Activated naive CD8-positive, alpha-beta T cell treated with anti-CD3 and anti-CD28 coated beads, Interleukin-2, amount 50 U/mL, for 24 hours (primary cell): ENCODE measurements around the gene CHRNA4.

Source experiments
- ATAC-seq: fragments of 150-1000 bp; cut with Tn5 transposase; one replicate; pipeline ENCODE4 v1.10.0; 2021
- DNase-seq: peaks from one replicate; pipeline ENCODE4 v3.0.0; 2021
- H3K27ac Mint-ChIP-seq: one replicate; pipeline ENCODE4 v1.8.0; 2021; ENCODE audit warnings: mild to moderate bottlenecking, mixed read lengths
- H3K27me3 Mint-ChIP-seq: one replicate; pipeline ENCODE4 v1.8.0; 2021; ENCODE audit warnings: mixed read lengths
- H3K36me3 Mint-ChIP-seq: one replicate; pipeline ENCODE4 v1.8.0; 2021; ENCODE audit warnings: low read depth, mixed read lengths
- H3K4me1 Mint-ChIP-seq: one replicate; pipeline ENCODE4 v1.8.0; 2021; ENCODE audit warnings: mixed read lengths
- H3K4me3 Mint-ChIP-seq: one replicate; pipeline ENCODE4 v1.8.0; 2021; ENCODE audit warnings: mild to moderate bottlenecking, moderate library complexity, mixed read lengths
- H3K9me3 Mint-ChIP-seq: one replicate; pipeline ENCODE4 v1.8.0; 2021; ENCODE audit warnings: mixed read lengths

Gene CHRNA4

DNA sequence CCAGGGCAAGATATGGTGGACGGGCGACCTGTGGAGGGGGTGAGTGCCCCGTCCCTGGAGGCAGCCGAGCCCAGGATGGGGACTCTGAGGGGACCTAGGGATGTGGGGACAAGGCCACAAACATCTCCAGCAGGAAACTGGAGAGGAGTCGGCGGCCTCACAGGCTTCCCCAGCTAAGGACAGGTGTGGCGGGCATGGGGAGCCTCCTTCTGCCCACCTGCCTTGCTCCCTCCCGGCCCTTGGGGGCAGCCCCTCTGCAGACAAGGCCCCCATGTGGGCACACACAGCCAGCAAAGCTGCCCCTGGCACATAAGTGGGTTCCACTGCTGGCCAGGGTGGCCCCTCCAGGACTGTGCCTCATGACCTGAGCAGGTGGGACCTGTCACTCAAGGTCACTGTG lies 4.6 kb downstream of the CHRNA4 start:
- ATAC-seq (no peak), DNase-seq (no peak)
- Mint-ChIP-seq H3K9me3 (no peaks in the 10 kb centered on the region), H3K4me3 (no peak overlapping the region), H3K27ac (no peak overlapping the region), H3K4me1 (no peaks in the 10 kb centered on the region), H3K27me3 (peaks cover 9% of the 10 kb centered on the region), H3K36me3 (no peaks in the 10 kb centered on the region)

DNA sequence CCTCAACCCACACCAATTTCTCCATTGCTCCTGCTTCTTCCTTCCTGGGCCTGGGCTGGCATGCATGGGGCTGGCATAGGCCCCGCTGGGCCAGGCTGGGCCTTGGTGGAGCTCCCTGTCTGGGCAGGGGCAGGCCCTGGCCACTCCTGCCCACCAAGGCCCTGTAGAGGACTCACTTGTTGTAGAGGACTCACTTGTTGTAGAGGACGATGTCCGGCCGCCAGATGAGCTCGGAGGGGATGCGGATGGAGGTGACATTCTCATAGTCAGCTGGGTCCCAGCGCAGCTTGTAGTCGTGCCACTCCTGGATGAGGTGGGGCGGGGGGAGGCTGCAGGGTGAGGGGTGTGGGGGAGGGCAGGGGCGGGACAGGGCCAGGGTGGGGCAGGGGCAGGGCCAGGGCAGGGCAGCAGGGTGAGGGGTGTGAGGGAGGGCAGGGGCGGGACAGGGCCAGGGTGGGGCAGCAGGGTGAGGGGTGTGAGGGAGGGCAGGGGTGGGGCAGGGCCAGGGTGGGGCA lies 5.3 kb downstream of the CHRNA4 start:
- H3K9me3 Mint-ChIP-seq: peaks cover 3% of the 10 kb centered on the region
- no peak overlapping the region for H3K27ac Mint-ChIP-seq
- no peak for ATAC-seq
- H3K4me1 Mint-ChIP-seq: no peaks in the 10 kb centered on the region
- no peaks in the 10 kb centered on the region for H3K36me3 Mint-ChIP-seq
- no peak for DNase-seq
- peaks cover 9% of the 10 kb centered on the region for H3K27me3 Mint-ChIP-seq
- no peak overlapping the region for H3K4me3 Mint-ChIP-seq

DNA sequence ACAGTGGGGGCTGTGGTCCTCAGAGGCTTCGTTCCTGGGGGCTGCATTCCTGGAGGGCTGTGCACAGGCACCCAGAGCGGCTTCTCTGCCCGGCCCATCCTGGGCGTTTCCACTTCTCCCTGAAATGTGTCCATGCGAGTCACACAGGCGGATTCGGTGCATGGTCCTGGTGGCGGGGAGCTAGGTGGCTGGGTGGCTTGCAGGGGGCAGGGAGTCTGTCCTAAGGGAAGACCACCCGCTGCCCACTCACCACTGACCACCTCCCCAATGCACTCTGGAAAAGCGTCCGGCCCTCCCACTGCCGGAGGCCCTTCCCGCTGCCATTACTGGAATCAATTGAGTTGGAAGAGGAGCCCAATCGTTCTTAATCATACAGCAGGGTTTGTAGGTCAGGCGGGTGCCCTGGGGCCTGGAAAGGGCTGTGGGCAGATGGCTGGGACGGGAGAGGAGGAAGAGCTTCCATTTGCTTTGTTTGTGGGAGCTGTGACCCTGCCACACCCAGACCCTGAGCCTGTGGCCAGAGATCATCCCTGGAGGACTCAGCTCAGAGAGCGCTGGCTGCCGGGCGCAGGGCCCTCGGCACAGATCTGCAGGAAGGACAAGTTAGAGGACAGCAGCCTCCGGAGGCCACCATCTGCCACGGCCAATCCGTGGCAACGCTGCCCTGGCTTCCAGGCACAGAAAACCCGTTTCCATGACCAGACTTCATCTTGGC lies 6.4 kb downstream of the CHRNA4 start:
- Mint-ChIP-seq H3K4me1 (no peaks in the 10 kb centered on the region), H3K27me3 (peaks cover 6% of the 10 kb centered on the region), H3K36me3 (no peaks in the 10 kb centered on the region), H3K9me3 (peaks cover 11% of the 10 kb centered on the region), H3K27ac (no peak overlapping the region), H3K4me3 (no peak overlapping the region)
- no peak for ATAC-seq
- no peak for DNase-seq

DNA sequence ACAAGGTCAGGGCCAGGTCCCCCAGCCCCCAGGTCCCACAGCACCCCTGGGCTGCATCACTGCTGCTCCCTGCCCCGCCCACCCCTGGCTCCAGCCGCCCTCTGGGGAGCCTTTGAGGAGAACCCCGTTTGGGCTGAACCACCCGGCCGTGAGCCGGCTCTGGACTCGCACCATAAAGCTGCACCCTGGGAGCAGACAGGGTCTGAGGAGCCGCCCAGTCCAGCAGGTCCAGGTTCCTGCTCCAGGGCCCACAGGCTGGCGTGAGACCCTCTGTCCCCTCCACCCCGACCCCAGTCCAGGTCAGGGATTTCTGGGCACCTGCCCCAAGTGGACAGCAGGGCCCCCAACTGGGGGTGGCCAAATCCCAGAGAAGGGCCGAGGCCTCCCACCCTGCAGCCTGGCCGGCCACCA lies 8.3 kb downstream of the CHRNA4 start:
- H3K4me1 Mint-ChIP-seq: no peaks in the 10 kb centered on the region
- no peak overlapping the region for H3K4me3 Mint-ChIP-seq
- H3K36me3 Mint-ChIP-seq: no peaks in the 10 kb centered on the region
- DNase-seq (no peak), ATAC-seq (no peak)
- no peaks in the 10 kb centered on the region for H3K27me3 Mint-ChIP-seq
- H3K27ac Mint-ChIP-seq: no peak overlapping the region
- peaks cover 11% of the 10 kb centered on the region for H3K9me3 Mint-ChIP-seq

DNA sequence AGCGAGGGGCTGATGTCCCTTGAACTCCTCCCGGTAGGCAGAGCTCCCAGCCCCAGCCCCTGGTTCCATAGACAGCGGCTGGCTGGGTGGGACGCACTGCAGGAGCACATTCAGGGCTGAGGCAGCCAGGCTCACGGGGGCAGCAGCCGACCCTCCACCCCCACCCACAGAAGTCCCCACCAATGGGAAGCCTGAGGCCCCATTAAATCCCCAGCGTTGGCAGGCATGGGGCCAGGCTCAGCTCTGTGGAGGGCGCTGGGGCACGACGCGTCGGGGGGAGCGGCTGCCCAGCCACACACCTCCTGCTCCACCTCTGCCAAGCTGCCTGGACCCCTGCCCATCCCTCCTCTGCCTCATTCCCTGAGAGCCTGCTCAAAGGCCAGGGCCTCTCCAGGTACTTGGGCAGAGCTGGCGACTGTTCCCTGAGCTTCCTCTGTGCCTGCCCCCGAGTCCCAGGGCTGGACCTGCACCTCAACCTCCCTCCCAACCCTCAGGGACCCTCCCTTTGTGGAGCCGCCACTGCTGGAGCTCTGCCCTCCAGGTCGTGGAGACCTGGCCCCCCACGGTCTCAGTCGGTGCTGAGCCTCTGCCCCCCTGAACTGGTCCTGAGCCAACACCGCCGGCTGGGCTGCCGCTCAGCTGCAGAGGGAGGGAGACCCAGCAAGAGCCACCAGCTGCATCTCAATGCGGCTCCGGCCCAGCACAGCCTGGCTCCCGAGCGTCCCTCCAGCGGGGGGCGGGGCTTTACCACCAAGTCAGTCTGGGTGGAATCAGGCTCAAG lies 9.1 kb downstream of the CHRNA4 start:
- Mint-ChIP-seq H3K27me3 (no peaks in the 10 kb centered on the region), H3K4me3 (no peak overlapping the region)
- no peak for DNase-seq

DNA sequence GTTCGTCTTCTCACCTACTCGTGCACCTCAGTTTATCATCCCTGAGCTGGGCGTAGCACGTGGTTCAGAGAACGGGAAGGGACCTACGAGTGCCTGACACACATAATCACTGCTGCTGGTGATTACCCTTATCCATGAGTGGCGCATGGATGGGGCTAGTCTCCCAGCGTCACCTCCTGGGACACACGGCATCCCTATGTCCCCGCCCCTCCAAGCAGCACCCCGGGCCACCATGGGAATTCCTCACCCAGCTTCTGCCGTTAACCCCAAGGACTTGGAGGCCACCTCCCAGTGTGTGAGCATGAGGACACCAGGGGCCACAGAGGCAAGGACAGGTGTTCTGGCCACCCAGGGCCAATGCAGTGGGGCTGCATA lies 9.8 kb downstream of the CHRNA4 start:
- Mint-ChIP-seq H3K27ac (peak overlapping the region; percentile 52), H3K27me3 (no peaks in the 10 kb centered on the region), H3K4me3 (no peak overlapping the region), H3K36me3 (no peaks in the 10 kb centered on the region), H3K9me3 (peaks cover 11% of the 10 kb centered on the region), H3K4me1 (no peaks in the 10 kb centered on the region)
- DNase-seq (no peak), ATAC-seq (no peak)

More for the DNA sequence above, 9.1 kb downstream of the CHRNA4 start:
- Mint-ChIP-seq H3K9me3 (peaks cover 11% of the 10 kb centered on the region), H3K36me3 (no peaks in the 10 kb centered on the region), H3K27ac (no peak overlapping the region), H3K4me1 (no peaks in the 10 kb centered on the region)
- no peak for ATAC-seq

DNA sequence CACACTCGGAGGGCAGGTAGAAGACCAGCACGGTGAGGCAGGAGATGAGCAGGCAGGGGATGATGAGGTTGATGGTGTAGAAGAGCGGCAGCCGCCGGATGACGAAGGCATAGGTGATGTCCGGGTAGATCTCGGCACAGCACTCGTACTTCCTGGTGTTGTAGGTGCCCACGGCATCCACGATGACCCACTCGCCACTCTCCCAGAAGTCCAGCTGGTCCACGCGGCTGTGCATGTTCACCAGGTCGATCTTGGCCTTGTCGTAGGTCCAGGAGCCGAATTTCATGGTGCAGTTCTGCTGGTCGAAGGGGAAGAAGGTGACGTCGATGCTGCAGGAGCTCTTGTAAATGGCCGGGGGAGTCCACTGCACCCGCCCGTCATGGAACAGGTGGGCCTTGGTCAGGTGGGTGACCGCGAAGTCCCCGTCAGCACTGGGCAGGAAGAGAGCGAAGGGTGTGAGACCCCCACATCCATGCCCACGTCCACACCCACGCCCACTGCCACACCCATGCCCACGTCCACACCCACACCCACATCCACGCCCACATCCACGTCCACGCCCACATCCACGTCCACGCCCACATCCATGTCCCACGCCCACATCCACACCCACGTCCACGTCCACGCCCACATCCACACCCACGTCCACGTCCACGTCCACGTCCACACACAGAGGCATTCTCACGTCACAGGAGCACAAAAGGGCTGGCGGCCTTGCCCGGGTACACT lies 10.4 kb downstream of the CHRNA4 start:
- Mint-ChIP-seq H3K4me1 (no peaks in the 10 kb centered on the region), H3K27ac (peak overlapping the region; percentile 52), H3K36me3 (no peaks in the 10 kb centered on the region), H3K9me3 (peaks cover 11% of the 10 kb centered on the region), H3K4me3 (no peak overlapping the region), H3K27me3 (no peaks in the 10 kb centered on the region)
- ATAC-seq (no peak), DNase-seq (no peak)

DNA sequence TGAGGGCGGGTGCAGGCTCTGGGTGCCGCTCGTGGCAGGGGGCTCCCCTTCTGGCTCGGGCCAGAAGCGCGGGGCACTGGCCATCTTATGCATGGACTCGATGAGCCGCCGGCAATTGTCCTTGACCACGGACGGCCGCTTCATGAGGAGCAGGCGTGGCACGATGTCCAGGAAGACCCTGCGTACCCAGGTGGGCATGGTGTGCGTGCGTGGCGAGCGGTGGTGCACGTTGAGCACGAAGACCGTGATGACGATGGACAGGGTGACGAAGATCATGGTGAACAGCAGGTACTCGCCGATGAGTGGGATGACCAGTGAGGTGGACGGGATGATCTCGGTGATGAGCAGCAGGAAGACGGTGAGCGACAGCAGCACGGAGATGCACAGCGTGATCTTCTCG lies 11.0 kb downstream of the CHRNA4 start:
- no peak for ATAC-seq
- DNase-seq: no peak
- H3K4me1 Mint-ChIP-seq: no peaks in the 10 kb centered on the region
- no peaks in the 10 kb centered on the region for H3K36me3 Mint-ChIP-seq
- H3K9me3 Mint-ChIP-seq: peaks cover 11% of the 10 kb centered on the region
- no peaks in the 10 kb centered on the region for H3K27me3 Mint-ChIP-seq
- H3K27ac Mint-ChIP-seq: no peak overlapping the region
- no peak overlapping the region for H3K4me3 Mint-ChIP-seq

DNA sequence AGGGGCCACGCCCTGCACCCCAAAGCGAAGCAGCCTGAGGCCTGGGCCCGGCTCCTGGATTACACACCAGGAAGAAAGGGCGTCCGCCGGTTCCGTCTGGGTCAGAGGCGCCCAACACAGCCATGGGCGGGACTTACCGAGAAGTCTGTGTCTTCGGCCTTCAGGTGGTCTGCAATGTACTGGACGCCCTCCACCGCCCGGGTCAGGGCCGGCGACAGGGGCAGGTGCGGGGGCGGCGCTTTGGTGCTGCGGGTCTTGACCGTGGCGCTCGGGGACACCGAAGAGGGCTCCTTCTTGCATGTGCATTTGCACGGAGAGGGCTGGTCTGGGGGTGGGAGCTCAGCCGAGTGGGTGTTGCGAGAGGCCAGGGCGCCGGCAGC lies 11.6 kb downstream of the CHRNA4 start:
- H3K27ac Mint-ChIP-seq: no peak overlapping the region
- DNase-seq (no peak), ATAC-seq (no peak)
- H3K36me3 Mint-ChIP-seq: no peaks in the 10 kb centered on the region
- H3K4me1 Mint-ChIP-seq: no peaks in the 10 kb centered on the region
- H3K9me3 Mint-ChIP-seq: peaks cover 11% of the 10 kb centered on the region
- H3K27me3 Mint-ChIP-seq: no peaks in the 10 kb centered on the region
- H3K4me3 Mint-ChIP-seq: no peak overlapping the region

DNA sequence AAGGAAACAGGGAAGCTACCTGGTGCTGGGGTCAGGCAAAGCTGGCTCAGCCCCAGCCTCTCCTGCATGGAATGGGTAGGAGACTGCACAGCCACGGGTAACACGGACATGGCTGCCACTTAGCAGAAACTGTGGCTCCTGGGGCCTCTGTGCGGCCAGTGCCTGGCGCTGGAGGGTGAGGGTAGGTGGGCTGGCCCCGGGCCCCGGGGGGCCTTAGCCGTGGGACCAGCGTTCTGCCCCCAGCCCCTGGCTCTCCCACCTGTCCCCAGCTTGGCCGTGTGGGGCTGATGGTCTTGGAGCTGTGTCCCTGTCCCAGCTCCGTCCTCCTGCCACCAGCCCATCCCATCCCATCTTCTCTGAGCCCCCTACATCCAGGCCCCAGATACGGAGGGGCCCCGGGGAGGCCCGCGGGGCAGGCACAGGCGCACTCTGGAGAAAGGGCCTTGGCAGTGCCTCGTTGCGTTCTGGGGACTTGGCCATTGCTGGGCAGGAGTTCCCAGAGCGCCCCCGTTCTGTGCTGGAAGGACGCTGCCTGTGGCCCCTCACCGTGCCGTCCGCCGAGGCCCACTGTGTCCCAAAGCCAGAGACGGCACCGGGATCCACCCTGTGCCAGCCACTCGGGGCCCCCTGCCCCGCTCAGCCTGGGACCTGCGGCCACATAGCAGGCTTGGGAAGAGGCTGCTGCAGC lies 12.2 kb downstream of the CHRNA4 start:
- peaks cover under 1% of the 10 kb centered on the region for H3K27me3 Mint-ChIP-seq

DNA sequence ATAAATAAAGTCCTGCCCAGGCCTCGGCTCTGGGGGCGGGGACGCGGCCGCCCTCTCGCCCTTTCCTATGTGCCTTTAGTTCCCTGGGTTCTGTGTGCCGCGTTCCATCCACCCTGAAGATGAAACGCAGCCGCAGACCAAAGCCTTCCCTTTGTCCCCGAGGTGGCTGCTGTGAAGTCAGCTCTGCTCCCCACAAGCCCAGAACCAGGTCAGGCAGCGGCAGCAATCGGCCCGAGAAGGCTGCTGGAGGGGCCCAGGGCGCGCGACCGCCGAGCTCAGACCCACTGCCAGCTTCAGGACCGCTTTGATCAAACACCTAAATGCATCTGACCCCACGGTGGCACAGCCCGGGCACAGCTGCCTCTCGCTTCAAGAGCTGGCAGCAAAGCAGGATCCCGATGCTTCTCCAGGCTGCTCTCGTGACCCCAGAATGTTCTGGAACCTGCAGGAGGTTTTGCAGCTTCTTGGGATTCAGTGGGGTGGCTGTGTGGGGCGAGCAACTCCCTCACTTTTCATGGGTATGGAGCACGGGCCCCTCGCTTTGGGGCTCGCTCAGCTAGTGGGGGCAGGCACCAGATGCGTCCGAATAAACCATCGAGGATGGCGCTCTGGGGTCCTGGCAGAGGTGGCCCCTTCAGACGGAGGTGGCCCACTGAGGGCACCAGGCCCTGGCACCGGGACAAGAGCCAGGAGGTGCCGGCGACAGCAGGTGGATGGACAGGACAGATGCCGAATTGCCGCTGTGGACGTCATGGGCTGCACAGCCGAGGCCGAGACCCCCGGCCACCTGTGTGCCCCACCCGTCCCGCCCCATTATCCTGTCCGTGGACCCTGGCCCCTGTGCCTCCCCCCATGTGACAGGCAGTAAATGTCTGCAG lies 13.0 kb downstream of the CHRNA4 start:
- H3K9me3 Mint-ChIP-seq: peaks cover 11% of the 10 kb centered on the region
- peaks cover 4% of the 10 kb centered on the region for H3K27me3 Mint-ChIP-seq
- H3K4me3 Mint-ChIP-seq: no peak overlapping the region
- DNase-seq: no peak
- H3K4me1 Mint-ChIP-seq: no peaks in the 10 kb centered on the region
- ATAC-seq: no peak
- no peaks in the 10 kb centered on the region for H3K36me3 Mint-ChIP-seq
- no peak overlapping the region for H3K27ac Mint-ChIP-seq

More for the DNA sequence above, 12.2 kb downstream of the CHRNA4 start:
- DNase-seq (no peak), ATAC-seq (no peak)
- Mint-ChIP-seq H3K36me3 (no peaks in the 10 kb centered on the region), H3K4me3 (no peak overlapping the region), H3K9me3 (peaks cover 11% of the 10 kb centered on the region), H3K4me1 (no peaks in the 10 kb centered on the region), H3K27ac (no peak overlapping the region)

DNA sequence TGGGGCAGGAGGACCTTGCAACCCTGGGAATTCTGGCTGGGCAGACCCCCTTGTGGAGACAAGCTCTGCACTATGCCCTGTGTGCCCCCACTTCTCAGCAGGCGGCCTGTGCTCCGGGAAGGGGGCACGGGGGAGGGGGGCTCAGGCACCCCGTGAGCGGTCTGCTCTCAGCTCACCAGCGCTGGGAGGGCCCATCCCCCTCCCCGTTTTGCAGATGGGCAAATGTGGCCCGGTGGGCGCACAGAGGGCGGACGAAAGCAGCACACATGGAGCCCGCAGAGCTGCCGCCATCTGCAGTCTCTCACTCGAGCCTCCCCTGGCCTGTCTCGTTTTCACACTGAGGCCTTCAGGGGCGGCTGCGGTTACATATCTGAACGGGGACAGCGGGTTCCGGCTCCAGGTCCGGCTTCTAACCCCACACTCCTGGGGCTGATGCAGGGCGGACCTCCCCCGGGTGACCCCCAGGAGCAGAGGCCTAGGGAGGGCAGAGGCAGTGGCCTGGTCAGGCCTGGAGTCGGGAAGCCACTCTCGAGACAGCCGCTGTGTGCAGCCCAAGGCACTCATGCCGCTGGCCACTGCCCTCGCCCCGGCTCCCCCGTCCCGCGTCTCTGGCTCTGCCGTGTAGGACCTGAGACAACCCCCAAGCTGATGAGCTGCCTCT lies 13.9 kb downstream of the CHRNA4 start:
- DNase-seq (no peak), ATAC-seq (no peak)
- Mint-ChIP-seq H3K9me3 (peaks cover 11% of the 10 kb centered on the region), H3K27ac (no peak overlapping the region), H3K36me3 (no peaks in the 10 kb centered on the region), H3K27me3 (peaks cover 4% of the 10 kb centered on the region), H3K4me3 (no peak overlapping the region), H3K4me1 (no peaks in the 10 kb centered on the region)
